HepG2 (cell line): ENCODE results near the gene ZC3H7B. TPM values are rescaled to one million over a fixed set of nuclear protein-coding genes. Genes with fewer than 3 reads are reported as not detected.

Experiments
- FIP1L1 ChIP-seq: fragments of 200-400 bp; formaldehyde crosslinking; IDR thresholded peaks from 2 replicates; pipeline ENCODE4 v1.6.1; 2018; ENCODE audit warnings: low read depth, mild to moderate bottlenecking, low read length, moderate library complexity, borderline replicate concordance; ENCODE audit not compliant: insufficient read depth
- HDAC1 ChIP-seq: sonication (generic); formaldehyde crosslinking; IDR thresholded peaks from 2 replicates; pipeline ENCODE4 v1.5.1; 2020; ENCODE audit warnings: mild to moderate bottlenecking, missing genetic modification reagents
- HNRNPUL1 ChIP-seq: fragments of 200-400 bp; formaldehyde crosslinking; IDR thresholded peaks from 2 replicates; pipeline ENCODE4 v1.6.1; 2017; ENCODE audit warnings: low read depth, mild to moderate bottlenecking, low read length, moderate library complexity
- IKZF1 ChIP-seq: fragments of 450-650 bp; IDR thresholded peaks from 2 replicates; pipeline ENCODE4 v1.7.1; 2016
- MED13 ChIP-seq: sonication (generic); formaldehyde crosslinking; IDR thresholded peaks from 2 replicates; pipeline ENCODE4 v1.5.0; 2020; ENCODE audit warnings: missing genetic modification reagents
- RARA ChIP-seq: IDR thresholded peaks from 2 replicates; pipeline ENCODE4 v1.6.1; 2016; ENCODE audit warnings: missing genetic modification reagents, missing compliant biosample characterization
- REL ChIP-seq: sonication (generic); formaldehyde crosslinking; conservative IDR thresholded peaks from 2 replicates; pipeline ENCODE4 v1.8.0; 2022; ENCODE audit warnings: mild to moderate bottlenecking, missing genetic modification reagents, moderate library complexity
- SMAD1 ChIP-seq: sonication (generic); formaldehyde crosslinking; IDR thresholded peaks from 2 replicates; pipeline ENCODE4 v1.4.0; 2020; ENCODE audit warnings: missing genetic modification reagents, low read depth, mild to moderate bottlenecking, borderline replicate concordance
- SMC3 ChIP-seq: IDR thresholded peaks from 2 replicates; pipeline ENCODE4 v1.6.1; 2011; ENCODE audit warnings: low read length, improper control_type of control experiment
- ZNF234 ChIP-seq: sonication (generic); formaldehyde crosslinking; conservative IDR thresholded peaks from 2 replicates; pipeline ENCODE4 v1.5.1; 2020; ENCODE audit warnings: mild to moderate bottlenecking, missing genetic modification reagents
- ZNF597 ChIP-seq: sonication (generic); formaldehyde crosslinking; IDR thresholded peaks from 2 replicates; pipeline ENCODE4 v1.5.0; 2020; ENCODE audit warnings: missing genetic modification reagents
- ZNF678 ChIP-seq: sonication (generic); formaldehyde crosslinking; IDR thresholded peaks from 2 replicates; pipeline ENCODE4 v1.4.0; 2020; ENCODE audit warnings: mild to moderate bottlenecking, missing genetic modification reagents
- ZNF746 ChIP-seq: sonication (generic); formaldehyde crosslinking; IDR thresholded peaks from 2 replicates; pipeline ENCODE4 v1.8.0; 2022; ENCODE audit warnings: mild to moderate bottlenecking, missing genetic modification reagents
- ZNF800 ChIP-seq: sonication (generic); formaldehyde crosslinking; IDR thresholded peaks from 2 replicates; pipeline ENCODE4 v1.4.0; 2020; ENCODE audit warnings: missing genetic modification reagents
- polyA plus RNA-seq, 8 experiments: library from polyadenylated mRNA; depleted of rRNA in 3 of 8; stranded (reverse) in 7 of 8; unstranded in 1 of 8; fragments of >200 nt; fragmentation: Illumina TruSeq in 4 of 8; extraction: Trizol in 4 of 8; gene quantifications; 2 replicates each; pipeline versions ENCODE4 v1.2.1 to v1.2.3, GENCODE V29; 2011 to 2016; ENCODE audit warnings: low read depth in 4 of 8, missing spikeins in 1 of 8, mixed read lengths in 1 of 8; ENCODE audit not compliant: insufficient read depth in 1 of 8
- total RNA-seq, 5 experiments: library from RNA; depleted of rRNA; stranded (reverse); fragments of >200 nt; fragmentation: Illumina TruSeq; extraction: Trizol; gene quantifications; 2 replicates each; pipeline ENCODE4 v1.2.3, GENCODE V29; 2016; ENCODE audit warnings: low read depth in 1 of 5
- TF ChIP-seq, protein P1 (sequence below): IDR thresholded peaks from 2 replicates; pipeline ENCODE4 v1.6.1; 2016; ENCODE audit warnings: low read depth, missing genetic modification reagents, missing compliant biosample characterization
- TF ChIP-seq, protein P2 (sequence below): sonication (generic); formaldehyde crosslinking; IDR thresholded peaks from 2 replicates; pipeline ENCODE4 v1.4.0; 2020; ENCODE audit warnings: missing genetic modification reagents
- TF ChIP-seq, protein P3 (sequence below): sonication (generic); formaldehyde crosslinking; IDR thresholded peaks from 2 replicates; pipeline ENCODE4 v1.4.0; 2020; ENCODE audit warnings: missing genetic modification reagents, mild to moderate bottlenecking, borderline replicate concordance

Gene ZC3H7B
- total and polyA plus RNA-seq, 2 of the 13 experiments (the other 11 are each of a cell fraction or from before 2014, with no cell fraction given): 26.4 to 37.2 TPM

DNA sequence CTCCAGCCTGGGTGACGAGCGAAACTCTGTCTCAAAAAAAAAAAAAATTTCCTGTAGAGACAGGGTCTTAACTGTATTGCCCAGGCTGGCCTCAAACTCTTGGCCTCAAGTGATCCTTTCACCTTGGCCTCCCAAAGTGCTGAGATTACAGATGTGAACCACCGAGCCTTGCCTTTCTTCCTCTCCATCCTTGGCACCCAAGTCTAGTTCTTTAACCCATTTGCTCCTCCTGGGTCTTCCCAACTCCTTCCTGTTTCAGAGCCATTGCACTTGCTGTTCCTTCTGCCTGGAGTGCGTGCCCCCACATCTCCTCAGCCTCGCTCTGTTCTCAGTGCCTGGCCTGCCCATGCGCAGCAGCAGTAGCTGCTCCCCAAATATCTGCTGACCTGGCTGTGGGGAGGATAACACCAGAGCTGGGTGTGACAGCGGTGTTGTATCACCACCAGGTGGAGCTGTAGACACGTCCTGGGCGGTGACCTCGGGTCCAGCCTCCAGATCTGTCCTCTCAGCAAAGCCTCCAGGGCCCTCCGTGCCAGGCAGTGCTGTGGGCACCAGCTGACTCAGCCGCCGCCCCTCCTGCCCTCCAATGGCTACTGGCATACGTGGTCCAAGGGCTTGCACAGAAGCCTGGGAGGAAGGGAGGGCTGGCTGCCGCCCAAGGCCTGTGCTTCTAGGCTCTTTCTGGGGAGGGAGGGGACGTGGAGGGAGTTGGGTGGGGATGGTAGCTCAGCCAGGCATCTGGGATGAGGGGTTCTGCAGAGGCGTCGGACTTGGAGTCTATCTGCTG is 102.4 kb downstream of the ZC3H7B start (continued):
- TF ChIP-seq ZNF597 (CRISPR knock-in tag) (no peak), SMC3 (peak; percentile 93), MED13 (no peak), HDAC1 (CRISPR knock-in tag) (peak; percentile 36; the same call in 1 of the 2 replicates), ZNF800 (CRISPR knock-in tag) (no peak), SMAD1 (CRISPR knock-in tag) (no peak), REL (CRISPR knock-in tag) (no peak), RARA (CRISPR knock-in tag) (peak; percentile 55; the same call in 1 of the 2 replicates), FIP1L1 (no peak), ZNF234 (CRISPR knock-in tag) (no peak), ZNF678 (CRISPR knock-in tag) (no peak), HNRNPUL1 (no peak), ZNF746 (CRISPR knock-in tag) (no peak), IKZF1 (no peak)
- TF ChIP-seq, protein P1, sequence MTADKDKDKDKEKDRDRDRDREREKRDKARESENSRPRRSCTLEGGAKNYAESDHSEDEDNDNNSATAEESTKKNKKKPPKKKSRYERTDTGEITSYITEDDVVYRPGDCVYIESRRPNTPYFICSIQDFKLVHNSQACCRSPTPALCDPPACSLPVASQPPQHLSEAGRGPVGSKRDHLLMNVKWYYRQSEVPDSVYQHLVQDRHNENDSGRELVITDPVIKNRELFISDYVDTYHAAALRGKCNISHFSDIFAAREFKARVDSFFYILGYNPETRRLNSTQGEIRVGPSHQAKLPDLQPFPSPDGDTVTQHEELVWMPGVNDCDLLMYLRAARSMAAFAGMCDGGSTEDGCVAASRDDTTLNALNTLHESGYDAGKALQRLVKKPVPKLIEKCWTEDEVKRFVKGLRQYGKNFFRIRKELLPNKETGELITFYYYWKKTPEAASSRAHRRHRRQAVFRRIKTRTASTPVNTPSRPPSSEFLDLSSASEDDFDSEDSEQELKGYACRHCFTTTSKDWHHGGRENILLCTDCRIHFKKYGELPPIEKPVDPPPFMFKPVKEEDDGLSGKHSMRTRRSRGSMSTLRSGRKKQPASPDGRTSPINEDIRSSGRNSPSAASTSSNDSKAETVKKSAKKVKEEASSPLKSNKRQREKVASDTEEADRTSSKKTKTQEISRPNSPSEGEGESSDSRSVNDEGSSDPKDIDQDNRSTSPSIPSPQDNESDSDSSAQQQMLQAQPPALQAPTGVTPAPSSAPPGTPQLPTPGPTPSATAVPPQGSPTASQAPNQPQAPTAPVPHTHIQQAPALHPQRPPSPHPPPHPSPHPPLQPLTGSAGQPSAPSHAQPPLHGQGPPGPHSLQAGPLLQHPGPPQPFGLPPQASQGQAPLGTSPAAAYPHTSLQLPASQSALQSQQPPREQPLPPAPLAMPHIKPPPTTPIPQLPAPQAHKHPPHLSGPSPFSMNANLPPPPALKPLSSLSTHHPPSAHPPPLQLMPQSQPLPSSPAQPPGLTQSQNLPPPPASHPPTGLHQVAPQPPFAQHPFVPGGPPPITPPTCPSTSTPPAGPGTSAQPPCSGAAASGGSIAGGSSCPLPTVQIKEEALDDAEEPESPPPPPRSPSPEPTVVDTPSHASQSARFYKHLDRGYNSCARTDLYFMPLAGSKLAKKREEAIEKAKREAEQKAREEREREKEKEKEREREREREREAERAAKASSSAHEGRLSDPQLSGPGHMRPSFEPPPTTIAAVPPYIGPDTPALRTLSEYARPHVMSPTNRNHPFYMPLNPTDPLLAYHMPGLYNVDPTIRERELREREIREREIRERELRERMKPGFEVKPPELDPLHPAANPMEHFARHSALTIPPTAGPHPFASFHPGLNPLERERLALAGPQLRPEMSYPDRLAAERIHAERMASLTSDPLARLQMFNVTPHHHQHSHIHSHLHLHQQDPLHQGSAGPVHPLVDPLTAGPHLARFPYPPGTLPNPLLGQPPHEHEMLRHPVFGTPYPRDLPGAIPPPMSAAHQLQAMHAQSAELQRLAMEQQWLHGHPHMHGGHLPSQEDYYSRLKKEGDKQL (CRISPR knock-in tag): no peak
- TF ChIP-seq, protein P2, sequence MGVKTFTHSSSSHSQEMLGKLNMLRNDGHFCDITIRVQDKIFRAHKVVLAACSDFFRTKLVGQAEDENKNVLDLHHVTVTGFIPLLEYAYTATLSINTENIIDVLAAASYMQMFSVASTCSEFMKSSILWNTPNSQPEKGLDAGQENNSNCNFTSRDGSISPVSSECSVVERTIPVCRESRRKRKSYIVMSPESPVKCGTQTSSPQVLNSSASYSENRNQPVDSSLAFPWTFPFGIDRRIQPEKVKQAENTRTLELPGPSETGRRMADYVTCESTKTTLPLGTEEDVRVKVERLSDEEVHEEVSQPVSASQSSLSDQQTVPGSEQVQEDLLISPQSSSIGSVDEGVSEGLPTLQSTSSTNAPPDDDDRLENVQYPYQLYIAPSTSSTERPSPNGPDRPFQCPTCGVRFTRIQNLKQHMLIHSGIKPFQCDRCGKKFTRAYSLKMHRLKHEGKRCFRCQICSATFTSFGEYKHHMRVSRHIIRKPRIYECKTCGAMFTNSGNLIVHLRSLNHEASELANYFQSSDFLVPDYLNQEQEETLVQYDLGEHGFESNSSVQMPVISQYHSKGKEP (CRISPR knock-in tag): no peak
- TF ChIP-seq, protein P3, sequence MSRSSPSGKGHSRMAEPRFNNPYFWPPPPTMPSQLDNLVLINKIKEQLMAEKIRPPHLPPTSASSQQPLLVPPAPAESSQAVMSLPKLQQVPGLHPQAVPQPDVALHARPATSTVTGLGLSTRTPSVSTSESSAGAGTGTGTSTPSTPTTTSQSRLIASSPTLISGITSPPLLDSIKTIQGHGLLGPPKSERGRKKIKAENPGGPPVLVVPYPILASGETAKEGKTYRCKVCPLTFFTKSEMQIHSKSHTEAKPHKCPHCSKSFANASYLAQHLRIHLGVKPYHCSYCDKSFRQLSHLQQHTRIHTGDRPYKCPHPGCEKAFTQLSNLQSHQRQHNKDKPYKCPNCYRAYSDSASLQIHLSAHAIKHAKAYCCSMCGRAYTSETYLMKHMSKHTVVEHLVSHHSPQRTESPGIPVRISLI: no peak
